T-cell (primary cell): ENCODE measurements around the gene ZNF281. TPM values are rescaled to one million over a fixed set of nuclear protein-coding genes. Genes with fewer than 3 reads are reported as not detected.

Source experiments
- ATAC-seq, 4 experiments: fragments of 200-7000 bp in 3 of 4; fragments of 150-1000 bp in 1 of 4; cut with Tn5 transposase; replicated peaks in 1 of 4; 1 replicate in 3 of 4; 2 replicates in 1 of 4; pipeline ENCODE4 v1.10.0; 2021; ENCODE audit warnings: moderate library complexity in 3 of 4, mild to moderate bottlenecking in 2 of 4, moderate number of reproducible peaks in 1 of 4
- CTCF ChIA-PET, 2 donors: fragments of 300-600 bp; sonication (Branson Sonifier 250); formaldehyde crosslinking; loops; one replicate each; lab custom pipeline; 2022; ENCODE audit warnings: antibody characterized with exemption in 2 of 2; lab: Charles Lee
- POLR2A ChIA-PET, 2 donors: fragments of 300-600 bp; sonication (Branson Sonifier 250); formaldehyde crosslinking; loops; one replicate each; lab custom pipeline; 2022; ENCODE audit warnings: antibody characterized with exemption in 2 of 2; lab: Charles Lee
- DNase-seq, 35 experiments: peaks; one replicate each; pipeline versions ENCODE4 v3.0.0 to v3.0.0-alpha.2; 2013 to 2023
- H3K27ac ChIP-seq: one replicate; pipeline ENCODE4 v1.5.1; 2013; ENCODE audit warnings: low read length
- H3K27me3 ChIP-seq, 2 experiments: replicated peaks in 1 of 2; 1 replicate in 1 of 2; 2 replicates in 1 of 2; pipeline versions ENCODE4 v1.6.1 to v1.7.0; 2013; ENCODE audit warnings: low read length in 1 of 2, mixed read lengths in 1 of 2; ENCODE audit not compliant: control insufficient read depth in 2 of 2, insufficient read depth in 2 of 2; ENCODE audit errors: extremely low read depth in 1 of 2
- H3K36me3 ChIP-seq, 2 donors: 1 replicate in 1 of 2; 2 replicates in 1 of 2; pipeline versions ENCODE4 v1.6.1 to v1.7.0; 2013; ENCODE audit warnings: low read length in 1 of 2; ENCODE audit not compliant: control insufficient read depth in 2 of 2, insufficient read depth in 1 of 2; ENCODE audit errors: extremely low read depth in 1 of 2
- H3K4me1 ChIP-seq, 2 experiments: 1 replicate in 1 of 2; 2 replicates in 1 of 2; pipeline versions ENCODE4 v1.6.1 to v1.7.0; 2013; ENCODE audit warnings: low read length in 2 of 2, mixed read lengths in 1 of 2; ENCODE audit not compliant: insufficient read depth in 2 of 2, control insufficient read depth in 1 of 2; ENCODE audit errors: extremely low read depth in 1 of 2
- H3K4me3 ChIP-seq, 2 donors: 1 replicate in 1 of 2; 2 replicates in 1 of 2; pipeline versions ENCODE4 v1.5.1 to v1.7.0; 2013; ENCODE audit warnings: mild to moderate bottlenecking in 2 of 2, low read length in 1 of 2, moderate library complexity in 1 of 2; ENCODE audit not compliant: control insufficient read depth in 1 of 2; ENCODE audit errors: extremely low read depth in 1 of 2
- H3K9me3 ChIP-seq: 2 replicates; pipeline ENCODE4 v1.7.0; 2013
- H3K27ac Mint-ChIP-seq, 2 donors: one replicate each; pipeline ENCODE4 v1.8.0; 2020 to 2021; ENCODE audit warnings: mild to moderate bottlenecking in 2 of 2, mixed read lengths in 2 of 2
- H3K27me3 Mint-ChIP-seq, 2 donors: one replicate each; pipeline ENCODE4 v1.8.0; 2021 to 2022; ENCODE audit warnings: mixed read lengths in 2 of 2
- H3K36me3 Mint-ChIP-seq: one replicate; pipeline ENCODE4 v1.8.0; 2021; ENCODE audit warnings: mixed read lengths
- H3K4me1 Mint-ChIP-seq, 3 donors: one replicate each; pipeline ENCODE4 v1.8.0; 2020 to 2022; ENCODE audit warnings: mixed read lengths in 3 of 3, mild to moderate bottlenecking in 1 of 3
- H3K4me3 Mint-ChIP-seq, 3 donors: one replicate each; pipeline ENCODE4 v1.8.0; 2020 to 2022; ENCODE audit warnings: mild to moderate bottlenecking in 3 of 3, mixed read lengths in 3 of 3, moderate library complexity in 3 of 3
- H3K9me3 Mint-ChIP-seq, 3 donors: one replicate each; pipeline ENCODE4 v1.8.0; 2020 to 2022; ENCODE audit warnings: mixed read lengths in 3 of 3
- WGBS: methylation state at CpG from one replicate; pipeline ENCODE4 v1.1.5; 2013; ENCODE audit warnings: missing lambda C conversion rate; ENCODE audit not compliant: insufficient coverage; 5-methylcytosine and 5-hydroxymethylcytosine counted together
- total RNA-seq, 35 experiments: library from RNA in 6 of 35; stranded (reverse) in 6 of 35; fragments of 120-200 nt in 1 of 35; gene quantifications; one replicate each; pipeline versions ENCODE4 v1.2.1 to v1.2.4 and lab custom pipeline; 2013 to 2026

Gene ZNF281
- total RNA-seq, 5 donors from 2014 or later (not counting 1 experiment from before 2014, with no cell fraction given), result 19.2 to 29.9 (median 21.4) TPM

DNA sequence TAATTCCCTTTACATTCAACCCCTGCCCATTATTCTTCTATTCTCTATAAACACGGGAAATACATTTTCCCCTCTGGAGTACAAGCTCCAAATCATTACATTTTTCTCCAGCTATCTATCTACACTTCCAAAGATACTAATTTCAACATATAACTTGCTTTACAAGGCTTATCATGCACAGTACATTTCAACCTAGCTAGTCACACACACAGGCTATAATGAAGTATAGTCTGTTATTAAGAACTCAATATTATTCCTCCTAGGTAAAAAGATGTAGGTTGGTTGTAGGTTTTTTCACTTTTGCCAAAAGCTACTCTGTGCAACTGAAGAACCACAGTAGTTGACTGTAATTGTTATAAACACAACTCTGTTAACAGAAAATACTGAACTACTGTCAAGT is 8.1 kb downstream of the ZNF281 start:
- Histone ChIP-seq H3K27me3 (no peaks in the 10 kb centered on the region), H3K4me1 (peaks cover 0 to 8% of the 10 kb centered on the region in 2 experiments), H3K4me3 (no peak overlapping the region), H3K9me3 (no peaks in the 10 kb centered on the region), H3K36me3 (peaks cover 0 to 2% of the 10 kb centered on the region in 2 donors), H3K27ac (no peak overlapping the region)
- Mint-ChIP-seq H3K27ac (no peak overlapping the region), H3K9me3 (no peaks in the 10 kb centered on the region), H3K27me3 (no peaks in the 10 kb centered on the region), H3K36me3 (peaks cover 26% of the 10 kb centered on the region), H3K4me1 (peaks cover 49 to 63% (median 50%) of the 10 kb centered on the region in 3 donors), H3K4me3 (no peak overlapping the region)
- ATAC-seq (no peak), DNase-seq (no peak)
- CTCF ChIA-PET, result interaction anchor here in 1 of 2 donors (0.7 kb wide), 1 partner anchor 10 kb away, joined by 5 read pairs; no protein-coding TSS in a partner anchor
- no CpG with 5 or more reads among the region's 1 CpG for WGBS
- POLR2A ChIA-PET, result interaction anchor here in 1 of 2 donors (0.5 kb wide), 1 partner anchor 213 kb away, joined by 5 read pairs; no protein-coding TSS in a partner anchor

DNA sequence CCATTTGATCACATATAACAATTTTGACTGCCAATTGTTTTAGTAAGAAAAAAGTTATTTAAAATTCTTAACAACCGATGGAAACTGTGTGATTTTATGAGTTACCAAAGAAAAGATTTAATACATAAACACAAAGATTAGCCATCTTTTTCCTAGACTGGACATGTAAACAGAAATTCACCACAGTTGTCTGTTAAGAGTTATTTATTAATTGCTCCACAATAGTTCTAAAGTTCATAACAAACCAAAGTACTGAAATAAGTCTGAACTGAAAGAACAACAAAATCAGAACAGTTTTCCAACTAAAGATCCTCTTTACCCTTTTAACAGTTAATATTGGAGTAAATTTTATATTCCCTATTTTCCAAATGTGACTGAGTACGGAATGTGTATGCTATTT is 8.6 kb downstream of the ZNF281 start:
- ChIA-PET CTCF (no interaction called here), POLR2A (no interaction called here)
- DNase-seq, result no peak
- Mint-ChIP-seq H3K9me3 (no peaks in the 10 kb centered on the region), H3K4me1 (peaks cover 44 to 58% (median 45%) of the 10 kb centered on the region in 3 donors), H3K27me3 (no peaks in the 10 kb centered on the region), H3K36me3 (peaks cover 24% of the 10 kb centered on the region), H3K27ac (no peak overlapping the region), H3K4me3 (no peak overlapping the region)
- no peak for ATAC-seq
- Histone ChIP-seq H3K36me3 (peaks cover 0 to 2% of the 10 kb centered on the region in 2 donors), H3K27ac (no peak overlapping the region), H3K9me3 (no peaks in the 10 kb centered on the region), H3K4me1 (peaks cover 0 to 7% of the 10 kb centered on the region in 2 experiments), H3K4me3 (no peak overlapping the region), H3K27me3 (no peaks in the 10 kb centered on the region)
- WGBS, result 100% methylated on average over 1 of the region's 2 CpGs

DNA sequence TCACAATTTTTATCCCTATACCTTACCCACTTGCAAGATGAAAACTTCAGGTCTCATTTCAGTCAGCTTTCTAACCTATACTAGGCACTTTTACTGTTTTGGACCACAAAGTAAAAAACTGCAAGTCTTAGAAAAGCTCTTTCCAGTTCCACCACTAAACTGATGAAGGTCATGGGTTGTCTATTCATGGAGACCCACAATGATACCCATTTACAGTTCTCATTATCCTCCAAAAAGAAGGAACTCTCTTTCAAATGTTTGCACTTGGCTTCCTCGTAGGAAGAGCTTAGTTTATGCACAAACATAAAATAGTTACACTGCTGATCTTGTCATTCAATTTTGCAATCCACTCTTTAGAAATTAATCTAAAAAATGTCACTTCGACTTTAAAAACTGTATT is 9.3 kb downstream of the ZNF281 start:
- POLR2A ChIA-PET, result no interaction called here
- no peak overlapping the region for H3K27ac Mint-ChIP-seq
- no peak overlapping the region for H3K4me3 ChIP-seq
- no peaks in the 10 kb centered on the region for H3K9me3 Mint-ChIP-seq
- ATAC-seq (no peak), DNase-seq (no peak)
- H3K4me1 ChIP-seq, result peaks cover 0 to 3% of the 10 kb centered on the region in 2 experiments
- CTCF ChIA-PET, result no interaction called here
- H3K4me3 Mint-ChIP-seq, result no peak overlapping the region
- no peak overlapping the region for H3K27ac ChIP-seq
- H3K4me1 Mint-ChIP-seq, result peaks cover 37 to 51% (median 38%) of the 10 kb centered on the region in 3 donors
- peaks cover 17% of the 10 kb centered on the region for H3K36me3 Mint-ChIP-seq
- WGBS, result no CpG with 5 or more reads among the region's 2 CpGs
- H3K36me3 ChIP-seq, result peaks cover 0 to 2% of the 10 kb centered on the region in 2 donors
- no peaks in the 10 kb centered on the region for H3K27me3 Mint-ChIP-seq
- no peaks in the 10 kb centered on the region for H3K9me3 ChIP-seq
- H3K27me3 ChIP-seq, result no peaks in the 10 kb centered on the region

DNA sequence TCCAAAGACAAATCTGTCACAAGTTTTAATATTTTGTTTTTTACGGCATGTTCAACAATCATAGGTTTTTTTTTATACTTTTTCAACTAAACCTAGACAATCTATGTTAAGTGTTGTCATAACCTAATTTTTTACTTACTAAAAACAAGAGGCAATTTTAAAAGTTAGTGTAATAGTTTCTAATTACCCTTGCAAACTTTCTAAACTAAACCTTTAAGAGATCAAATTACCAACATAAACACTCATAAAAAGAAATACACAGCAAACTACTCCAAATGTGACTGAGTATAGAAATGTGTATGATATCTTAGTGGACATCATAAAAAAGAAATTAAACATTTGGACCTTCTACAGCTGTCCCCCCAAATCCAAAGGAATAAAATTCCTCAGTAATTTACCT is 10.0 kb downstream of the ZNF281 start:
- no peaks in the 10 kb centered on the region for H3K27me3 Mint-ChIP-seq
- H3K9me3 Mint-ChIP-seq, result no peaks in the 10 kb centered on the region
- no peak overlapping the region for H3K4me3 ChIP-seq
- no peaks in the 10 kb centered on the region for H3K9me3 ChIP-seq
- no peak overlapping the region for H3K27ac ChIP-seq
- POLR2A ChIA-PET, result no interaction called here
- no peak overlapping the region for H3K27ac Mint-ChIP-seq
- peaks cover 33 to 45% (median 33%) of the 10 kb centered on the region in 3 donors for H3K4me1 Mint-ChIP-seq
- no peaks in the 10 kb centered on the region for H3K27me3 ChIP-seq
- no peak for DNase-seq
- peaks cover 0 to 4% of the 10 kb centered on the region in 2 donors for H3K36me3 ChIP-seq
- no peak overlapping the region for H3K4me3 Mint-ChIP-seq
- peaks cover 16% of the 10 kb centered on the region for H3K36me3 Mint-ChIP-seq
- no peak for ATAC-seq
- no peaks in the 10 kb centered on the region for H3K4me1 ChIP-seq
- no CpG with 5 or more reads among the region's 1 CpG for WGBS
- CTCF ChIA-PET, result no interaction called here

DNA sequence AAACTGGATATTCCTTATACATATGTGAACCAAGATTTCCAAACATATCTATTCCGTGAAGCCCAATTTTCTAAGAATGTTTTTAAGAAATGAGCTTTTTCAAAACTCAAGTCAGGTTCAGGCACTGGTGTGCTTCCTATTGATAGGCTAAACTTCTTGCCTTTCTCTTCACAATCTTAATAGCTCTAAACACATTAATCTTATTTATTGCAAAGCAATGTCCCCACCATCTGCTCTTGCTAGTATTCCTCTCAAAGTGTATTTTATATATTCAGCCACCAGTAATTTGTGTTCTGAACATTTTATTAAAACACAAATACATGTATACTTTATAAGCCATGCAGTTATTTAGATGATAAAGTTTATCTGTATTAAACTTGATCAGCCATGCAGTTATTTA is 11.5 kb downstream of the ZNF281 start:
- ATAC-seq (no peak), DNase-seq (no peak)
- Mint-ChIP-seq H3K36me3 (peaks cover 16% of the 10 kb centered on the region), H3K27ac (peak overlapping the region in 1 of 2 donors; percentile 34), H3K4me1 (peaks cover 27 to 35% (median 33%) of the 10 kb centered on the region in 3 donors), H3K4me3 (no peak overlapping the region), H3K9me3 (no peaks in the 10 kb centered on the region), H3K27me3 (no peaks in the 10 kb centered on the region)
- Histone ChIP-seq H3K9me3 (no peaks in the 10 kb centered on the region), H3K27me3 (no peaks in the 10 kb centered on the region), H3K4me1 (no peaks in the 10 kb centered on the region), H3K27ac (no peak overlapping the region), H3K4me3 (no peak overlapping the region), H3K36me3 (peaks cover 0 to 3% of the 10 kb centered on the region in 2 donors)
- WGBS, result no CpG with 5 or more reads among the region's 1 CpG
- ChIA-PET POLR2A (interaction anchor here in 1 of 2 donors (0.7 kb wide), 1 partner anchor 11 kb away, joined by 7 read pairs; no protein-coding TSS in a partner anchor), CTCF (no interaction called here)

DNA sequence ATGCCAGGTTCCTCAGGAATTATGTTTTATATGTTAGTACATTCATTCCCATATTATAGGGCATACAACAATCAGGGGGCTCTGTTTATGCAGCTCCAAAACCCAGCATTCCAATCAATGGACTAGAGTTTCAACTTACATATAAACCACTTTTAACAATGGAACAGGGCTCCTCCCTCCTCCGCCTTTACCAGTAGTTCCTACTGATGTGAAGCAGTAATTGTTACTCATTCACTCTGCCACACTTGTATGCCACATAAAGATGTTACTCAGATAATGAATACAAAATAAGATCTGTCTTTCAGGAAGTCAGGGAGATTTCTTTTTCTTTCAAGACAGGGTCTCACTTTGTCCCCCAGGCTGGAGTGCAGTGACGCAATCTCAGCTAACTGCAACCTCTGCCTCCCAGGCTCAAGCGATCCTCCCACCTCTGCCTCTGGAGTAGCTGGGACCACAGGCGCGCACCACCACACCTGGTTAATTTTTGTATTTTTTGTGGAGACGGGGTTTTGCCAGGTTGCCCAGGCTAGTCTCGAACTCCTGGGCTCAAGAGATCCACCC is 17.1 kb downstream of the ZNF281 start:
- H3K36me3 ChIP-seq, result peaks cover 0 to 3% of the 10 kb centered on the region in 2 donors
- peaks cover 3% of the 10 kb centered on the region for H3K36me3 Mint-ChIP-seq
- POLR2A ChIA-PET, result no interaction called here
- DNase-seq (no peak), ATAC-seq (no peak)
- no peak overlapping the region for H3K4me3 Mint-ChIP-seq
- WGBS, result 100% methylated on average over 2 of the region's 7 CpGs
- no peak overlapping the region for H3K27ac ChIP-seq
- H3K27me3 ChIP-seq, result no peaks in the 10 kb centered on the region
- no peak overlapping the region for H3K4me3 ChIP-seq
- no peaks in the 10 kb centered on the region for H3K4me1 ChIP-seq
- CTCF ChIA-PET, result no interaction called here
- no peaks in the 10 kb centered on the region for H3K27me3 Mint-ChIP-seq
- H3K4me1 Mint-ChIP-seq, result no peaks in the 10 kb centered on the region
- no peak overlapping the region for H3K27ac Mint-ChIP-seq
- H3K9me3 ChIP-seq, result no peaks in the 10 kb centered on the region
- H3K9me3 Mint-ChIP-seq, result no peaks in the 10 kb centered on the region
